Urinary bladder (tissue), 4 donors: ENCODE results near the gene POLE4. TPM values are rescaled to one million over a fixed set of nuclear protein-coding genes. Genes with fewer than 3 reads are reported as not detected.
A peak's percentile ranks its signal among the peaks of the same experiment; 100 is the strongest.

Source experiments
- DNase-seq: peaks from one replicate; pipeline ENCODE4 v3.0.0-alpha.2; 2015; ENCODE audit errors: extremely low spot score
- H3K27ac ChIP-seq: one replicate; pipeline ENCODE4 v1.5.1; 2013; ENCODE audit warnings: low read depth, mild to moderate bottlenecking, moderate library complexity
- H3K36me3 ChIP-seq: one replicate; pipeline ENCODE4 v1.6.1; 2013; ENCODE audit warnings: mild to moderate bottlenecking, moderate library complexity; ENCODE audit not compliant: insufficient read depth
- H3K4me1 ChIP-seq: one replicate; pipeline ENCODE4 v1.6.1; 2013; ENCODE audit warnings: mild to moderate bottlenecking, moderate library complexity; ENCODE audit not compliant: insufficient read depth
- H3K4me3 ChIP-seq: one replicate; pipeline ENCODE4 v1.5.1; 2013; ENCODE audit warnings: low read depth, low read length
- WGBS: extraction: QIAGEN DNeasy Blood & Tissue Kit; methylation state at CpG from one replicate; pipeline ENCODE4 v1.1.7; 2013; 5-methylcytosine and 5-hydroxymethylcytosine counted together
- polyA plus RNA-seq: library from polyadenylated mRNA; stranded (reverse); fragments of 200-250 nt; gene quantifications from one replicate; pipeline ENCODE4 v1.2.3, GENCODE V29; 2013
- total RNA-seq: library from RNA; depleted of rRNA; stranded (reverse); fragments of >200 nt; gene quantifications from one replicate; pipeline ENCODE4 v1.2.3, GENCODE V29; 2014
- donor health status: healthy with polysubstance abuse.
- donor health status: healthy.

The POLE4 gene, protein sequence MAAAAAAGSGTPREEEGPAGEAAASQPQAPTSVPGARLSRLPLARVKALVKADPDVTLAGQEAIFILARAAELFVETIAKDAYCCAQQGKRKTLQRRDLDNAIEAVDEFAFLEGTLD
- total RNA-seq, result 18.1 TPM
- polyA plus RNA-seq, result 57.0 TPM

- peak; percentile 63 for DNase-seq
- Histone ChIP-seq H3K27ac (peak within 1 kb of the TSS; percentile 99), H3K4me3 (peak within 1 kb of the TSS; percentile 58), H3K4me1 (no peaks in the 10 kb centered on the region), H3K36me3 (no peaks in the 10 kb centered on the region)
- under 1% methylated on average over 80 of the region's 81 CpGs for WGBS
Observed at GRCh38 chr2:74958274-74959105, at the start of gene POLE4. TSS of gene POLE4 (plus strand) at chr2:74958643. CDS start at chr2:74958680, 37 bp downstream.

DNA sequence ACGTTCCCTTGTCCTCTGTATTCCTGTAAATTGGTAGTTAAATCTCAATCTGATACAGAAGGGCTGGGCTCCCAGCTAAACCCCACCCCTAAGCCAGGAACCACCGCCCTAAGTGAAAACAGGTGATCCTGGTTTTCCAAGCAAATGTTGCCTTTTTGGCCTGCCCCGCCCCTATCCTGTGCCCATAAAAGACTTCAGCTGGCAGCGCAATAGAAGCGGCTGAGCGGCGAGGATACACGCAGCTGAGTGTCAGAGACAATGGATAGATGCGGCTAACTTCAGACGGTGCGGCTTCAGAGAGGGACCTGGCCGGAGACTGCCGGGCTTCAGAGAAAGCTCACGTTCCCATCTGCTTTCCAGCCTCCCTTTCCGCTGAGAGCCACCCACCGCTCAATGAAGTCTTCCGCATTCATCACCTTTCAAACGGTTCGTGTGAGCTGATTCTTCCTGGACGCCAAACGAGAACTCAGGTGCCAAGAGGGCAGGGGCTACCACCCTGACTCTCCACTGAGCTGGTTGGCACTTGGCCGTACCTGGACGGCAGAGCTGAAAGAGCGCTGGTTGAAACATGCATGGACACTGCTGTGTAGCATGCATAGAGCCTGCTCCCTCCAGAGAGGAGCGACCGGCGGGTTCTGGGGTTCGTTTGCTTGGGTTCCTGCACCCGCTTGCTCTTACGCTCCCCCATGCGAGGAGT, 49.5 kb upstream of the POLE4 start:
- no peaks in the 10 kb centered on the region for H3K4me1 ChIP-seq
- DNase-seq, result no peak
- H3K36me3 ChIP-seq, result no peaks in the 10 kb centered on the region
- no peak overlapping the region for H3K27ac ChIP-seq
- 29% methylated on average over 31 of the region's 31 CpGs for WGBS
- no peak overlapping the region for H3K4me3 ChIP-seq

DNA sequence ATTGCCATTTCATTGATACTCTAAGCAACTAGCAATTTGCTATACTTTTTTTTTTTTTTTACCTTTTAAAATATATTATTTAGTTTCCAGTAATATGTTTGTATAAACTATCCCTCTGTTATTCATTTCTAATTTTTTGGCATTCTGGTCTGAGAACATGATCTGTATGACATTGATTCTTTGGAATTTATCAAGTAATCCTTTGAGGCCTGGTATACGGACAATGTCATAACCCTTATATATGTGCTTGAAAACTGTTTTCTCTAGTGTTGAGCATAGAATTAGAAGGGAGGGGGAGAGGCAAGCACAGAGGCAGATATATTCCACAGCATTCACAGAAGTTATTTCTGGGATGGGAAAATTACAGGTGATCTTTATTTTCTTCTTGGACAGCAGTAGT, 48.2 kb upstream of the POLE4 start:
- no peak overlapping the region for H3K27ac ChIP-seq
- WGBS, result 79% methylated on average over 1 of the region's 1 CpG
- no peaks in the 10 kb centered on the region for H3K36me3 ChIP-seq
- H3K4me3 ChIP-seq, result no peak overlapping the region
- H3K4me1 ChIP-seq, result no peaks in the 10 kb centered on the region
- no peak for DNase-seq

- WGBS, result 52% methylated on average over 4 of the region's 4 CpGs
- Histone ChIP-seq H3K36me3 (no peaks in the 10 kb centered on the region), H3K4me3 (no peak overlapping the region), H3K4me1 (no peaks in the 10 kb centered on the region), H3K27ac (no peak overlapping the region)
- no peak for DNase-seq
Observed at GRCh38 chr2:74911061-74911460, 47.4 kb upstream of the POLE4 start.

GRCh38 chr2:74915743-74916142, 42.7 kb upstream of the POLE4 start:
- WGBS, result 75% methylated on average over 4 of the region's 4 CpGs
- DNase-seq, result no peak
- H3K4me3 ChIP-seq, result no peak overlapping the region
- no peaks in the 10 kb centered on the region for H3K36me3 ChIP-seq
- no peaks in the 10 kb centered on the region for H3K4me1 ChIP-seq
- no peak overlapping the region for H3K27ac ChIP-seq

GRCh38 chr2:74916394-74916793, 42.0 kb upstream of the POLE4 start:
- Histone ChIP-seq H3K27ac (no peak overlapping the region), H3K36me3 (no peaks in the 10 kb centered on the region), H3K4me1 (no peaks in the 10 kb centered on the region), H3K4me3 (no peak overlapping the region)
- WGBS, result 64% methylated on average over 2 of the region's 2 CpGs
- DNase-seq, result no peak

DNA sequence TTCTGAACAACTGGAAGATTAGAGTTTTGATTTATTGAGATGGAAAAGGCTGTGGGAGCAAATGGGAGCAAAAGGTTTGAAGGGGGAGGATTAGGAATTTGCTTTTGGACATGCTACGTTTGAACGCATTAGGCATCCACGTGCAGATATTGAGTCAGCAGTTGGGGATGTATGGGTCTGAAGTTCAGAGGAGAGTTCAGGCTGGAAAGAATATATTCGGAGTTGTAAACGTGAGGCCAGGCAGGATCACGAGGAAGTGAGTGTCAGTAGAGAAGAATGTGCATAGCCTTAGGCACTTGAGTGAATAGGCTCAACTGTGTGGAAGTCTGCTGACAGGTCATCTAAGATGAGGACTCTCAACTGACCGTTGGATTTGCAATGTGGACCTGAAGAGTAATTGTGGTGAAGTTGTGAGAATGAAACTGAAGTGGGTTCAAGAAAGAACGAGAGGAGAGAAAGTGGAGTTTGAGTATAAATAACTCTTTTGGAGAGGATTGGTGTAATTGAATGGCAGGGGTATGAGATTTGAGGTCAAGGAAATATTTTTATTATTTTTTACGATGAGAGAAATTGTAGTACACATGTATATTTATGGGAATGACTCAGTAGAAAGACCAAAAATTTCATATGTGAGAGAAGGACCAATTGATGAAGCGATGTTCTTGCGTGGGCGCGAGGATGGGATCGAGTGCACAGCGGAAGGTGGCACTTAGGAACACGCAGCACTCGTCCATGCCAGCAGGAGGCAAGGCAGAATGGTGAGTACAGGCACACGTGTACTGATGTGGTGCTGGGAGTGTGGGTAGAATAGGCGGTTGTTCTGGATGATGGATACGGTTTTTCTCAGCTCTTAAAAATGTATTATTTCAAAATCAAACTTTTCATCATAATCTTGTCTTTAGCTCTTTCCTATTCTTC, 40.5 kb upstream of the POLE4 start:
- WGBS, result 75% methylated on average over 20 of the region's 20 CpGs
- Histone ChIP-seq H3K27ac (no peak overlapping the region), H3K4me3 (no peak overlapping the region)

GRCh38 chr2:74919827-74920226, 38.6 kb upstream of the POLE4 start:
- no peak for DNase-seq
- Histone ChIP-seq H3K4me1 (no peaks in the 10 kb centered on the region), H3K36me3 (no peaks in the 10 kb centered on the region), H3K27ac (no peak overlapping the region), H3K4me3 (no peak overlapping the region)
- WGBS, result 2% methylated on average over 34 of the region's 34 CpGs

More for the DNA sequence above, 40.5 kb upstream of the POLE4 start:
- Histone ChIP-seq H3K36me3 (no peaks in the 10 kb centered on the region), H3K4me1 (no peaks in the 10 kb centered on the region)
- no peak for DNase-seq

GRCh38 chr2:74921236-74921736, 37.2 kb upstream of the POLE4 start:
- no peak for DNase-seq
- WGBS, result 93% methylated on average over 2 of the region's 2 CpGs
- Histone ChIP-seq H3K27ac (no peak overlapping the region), H3K36me3 (no peaks in the 10 kb centered on the region), H3K4me1 (no peaks in the 10 kb centered on the region), H3K4me3 (no peak overlapping the region)

GRCh38 chr2:74922592-74923227, 35.7 kb upstream of the POLE4 start:
- Histone ChIP-seq H3K4me3 (no peak overlapping the region), H3K36me3 (no peaks in the 10 kb centered on the region), H3K4me1 (no peaks in the 10 kb centered on the region), H3K27ac (no peak overlapping the region)
- no peak for DNase-seq
- WGBS, result 64% methylated on average over 5 of the region's 5 CpGs

DNA sequence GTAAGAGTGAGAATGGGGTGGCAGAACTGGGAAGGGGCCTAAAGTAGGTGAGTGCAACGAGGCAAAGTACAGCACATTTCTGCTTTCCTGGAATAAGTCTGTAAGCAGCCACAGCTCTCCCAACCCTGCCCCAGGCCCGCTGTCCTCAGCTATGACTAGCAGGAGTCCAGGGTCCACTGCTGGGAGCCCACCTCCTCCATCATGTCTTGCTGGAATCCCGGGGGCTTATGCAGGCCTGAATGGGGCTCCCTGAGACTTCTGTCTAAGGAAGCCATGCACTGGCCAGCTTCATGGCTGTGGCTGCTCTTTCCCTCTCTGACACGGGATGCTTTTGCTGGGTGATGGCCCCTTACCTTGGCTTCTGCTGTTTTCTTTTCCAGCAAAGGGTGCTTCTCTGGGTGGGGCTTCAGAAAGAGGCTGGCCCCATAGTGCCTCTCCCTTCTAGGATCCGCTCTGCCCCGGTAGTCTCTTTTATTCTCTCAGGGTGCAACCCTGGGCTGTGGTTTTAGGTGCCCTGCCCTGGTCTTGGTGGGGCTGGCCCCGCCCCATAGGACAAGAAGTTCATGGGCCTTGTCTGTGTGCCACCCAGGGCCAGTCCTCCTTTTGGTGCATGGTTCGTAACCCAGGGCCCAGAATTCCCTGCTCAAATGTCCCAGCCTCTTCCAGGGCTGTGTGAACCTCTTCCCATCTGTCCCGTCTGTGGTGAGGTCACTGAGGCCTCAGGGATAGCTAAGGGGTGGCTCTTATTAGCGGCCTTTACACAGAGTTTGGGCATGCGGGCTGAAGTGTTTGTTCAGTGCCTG, 33.8 kb upstream of the POLE4 start:
- H3K27ac ChIP-seq, result no peak overlapping the region
- no peak for DNase-seq
- 82% methylated on average over 11 of the region's 11 CpGs for WGBS
- no peaks in the 10 kb centered on the region for H3K36me3 ChIP-seq
- H3K4me1 ChIP-seq, result no peaks in the 10 kb centered on the region
- H3K4me3 ChIP-seq, result no peak overlapping the region

- Histone ChIP-seq H3K36me3 (no peaks in the 10 kb centered on the region), H3K27ac (no peak overlapping the region), H3K4me3 (no peak overlapping the region), H3K4me1 (no peaks in the 10 kb centered on the region)
- 67% methylated on average over 2 of the region's 2 CpGs for whole genome bisulfite sequencing
- DNase-seq, result no peak
Observed at GRCh38 chr2:74925361-74925786, 33.1 kb upstream of the POLE4 start.
